Left ventricle myocardium inferior (tissue), 1 donor: ENCODE data around the gene MTA3. TPM values are rescaled to one million over a fixed set of nuclear protein-coding genes. Genes with fewer than 3 reads are reported as not detected.

Source experiments
- DNase-seq: peaks from one replicate; pipeline ENCODE4 v3.0.0-alpha.2; 2020
- H3K27ac ChIP-seq: fragments of 200-600 bp; replicated peaks from 2 replicates; pipeline ENCODE4 v1.8.0; 2021
- H3K27me3 ChIP-seq: fragments of 200-600 bp; 2 replicates; pipeline ENCODE4 v1.8.0; 2021; ENCODE audit warnings: low read depth
- H3K36me3 ChIP-seq: fragments of 200-600 bp; 2 replicates; pipeline ENCODE4 v1.8.0; 2021
- H3K4me1 ChIP-seq: fragments of 200-600 bp; 2 replicates; pipeline ENCODE4 v1.8.0; 2021
- H3K4me3 ChIP-seq: fragments of 200-600 bp; 2 replicates; pipeline ENCODE4 v1.8.0; 2021; ENCODE audit warnings: mild to moderate bottlenecking, moderate library complexity
- H3K9me3 ChIP-seq: fragments of 200-600 bp; replicated peaks from 2 replicates; pipeline ENCODE4 v1.8.0; 2021
- CTCF ChIP-seq: fragments of 200-600 bp; IDR thresholded peaks from 2 replicates; pipeline ENCODE4 v1.8.0; 2021; ENCODE audit warnings: antibody characterized with exemption, mild to moderate bottlenecking, borderline replicate concordance
- intact Hi-C: fragments of 100-400 bp; cut with micrococcal nuclease; formaldehyde crosslinking; loops from one replicate; pipeline ENCODE4 v1.11.0; 2022
- total RNA-seq: library from RNA; stranded (reverse); fragmentation: NEBNext Ultra II Directional; extraction: Animal tissue kit (Norgen Biotek cat#: 25700); gene quantifications from one replicate; pipeline ENCODE4 v1.2.1, GENCODE V29; 2021
- donor health status: DM: no; HTN: yes; CAD: no; lungs with severe emphysema.

The MTA3 gene
- total RNA-seq, 1 donor from 2014 or later, result 18.1 TPM

- peak; percentile 38 for DNase-seq
Measured at GRCh38 chr2:42795841-42796301, 227.4 kb downstream of the MTA3 start.

GRCh38 chr2:42796427-42797248 lies 228.2 kb downstream of the MTA3 start:
- no peak overlapping the region for H3K4me3 ChIP-seq
- no peaks in the 10 kb centered on the region for H3K36me3 ChIP-seq
- peaks cover 18% of the 10 kb centered on the region for H3K27me3 ChIP-seq
- H3K9me3 ChIP-seq, result no peaks in the 10 kb centered on the region
- peak overlapping the region; percentile 91 for H3K27ac ChIP-seq
- DNase-seq, result no peak
- intact Hi-C loops, result no loop called here
- no peak for TF ChIP-seq CTCF
- H3K4me1 ChIP-seq, result peaks cover 38% of the 10 kb centered on the region

More at GRCh38 chr2:42795841-42796301, 227.4 kb downstream of the MTA3 start:
- Histone ChIP-seq H3K4me1 (peaks cover 38% of the 10 kb centered on the region), H3K27ac (peak overlapping the region; percentile 91), H3K9me3 (no peaks in the 10 kb centered on the region), H3K36me3 (no peaks in the 10 kb centered on the region), H3K4me3 (no peak overlapping the region), H3K27me3 (peaks cover 26% of the 10 kb centered on the region)
- no peak for TF ChIP-seq CTCF
- intact Hi-C loops, result no loop called here

- H3K9me3 ChIP-seq, result no peaks in the 10 kb centered on the region
- intact Hi-C loops, result no loop called here
- H3K27ac ChIP-seq, result peak overlapping the region; percentile 91
- H3K4me3 ChIP-seq, result no peak overlapping the region
- no peaks in the 10 kb centered on the region for H3K36me3 ChIP-seq
- peaks cover 11% of the 10 kb centered on the region for H3K27me3 ChIP-seq
- no peak for TF ChIP-seq CTCF
- DNase-seq, result no peak
- peaks cover 38% of the 10 kb centered on the region for H3K4me1 ChIP-seq
Measured at GRCh38 chr2:42797281-42797680, 228.8 kb downstream of the MTA3 start.

- Histone ChIP-seq H3K36me3 (no peaks in the 10 kb centered on the region), H3K4me3 (no peak overlapping the region), H3K4me1 (peaks cover 14% of the 10 kb centered on the region), H3K27me3 (no peaks in the 10 kb centered on the region), H3K27ac (no peak overlapping the region), H3K9me3 (no peaks in the 10 kb centered on the region)
- no peak for TF ChIP-seq CTCF
- no peak for DNase-seq
- intact Hi-C loops, result no loop called here
Measured at GRCh38 chr2:42799881-42800280, 231.4 kb downstream of the MTA3 start.

GRCh38 chr2:42800461-42800962 lies 232.1 kb downstream of the MTA3 start:
- TF ChIP-seq CTCF, result no peak
- intact Hi-C loops, result no loop called here
- no peak overlapping the region for H3K27ac ChIP-seq
- DNase-seq, result no peak
- no peaks in the 10 kb centered on the region for H3K36me3 ChIP-seq
- peaks cover 14% of the 10 kb centered on the region for H3K4me1 ChIP-seq
- H3K27me3 ChIP-seq, result no peaks in the 10 kb centered on the region
- no peak overlapping the region for H3K4me3 ChIP-seq
- H3K9me3 ChIP-seq, result no peaks in the 10 kb centered on the region
